ENCODE results near the gene CD300LF.

- TF ChIP-seq CTCF (IDR thresholded peaks at IDR 0.05 in 2 of 3, conservative IDR thresholded peaks at IDR 0.05 in 1 of 3; ENCODE audit: borderline replicate concordance in 1 of 3, insufficient read depth in 1 of 3, low read depth in 2 of 3, low read length in 2 of 3) (no peak), CBX3 (IDR thresholded peaks at IDR 0.05; ENCODE audit: low read depth) (no peak), EZH2 (IDR thresholded peaks at IDR 0.05) (no peak), TCF7L2 (IDR thresholded peaks at IDR 0.05; ENCODE audit: borderline replicate concordance, extremely low read depth, insufficient read depth, insufficient read length) (no peak), YY1 (IDR thresholded peaks at IDR 0.05; ENCODE audit: extremely low read depth, insufficient replicate concordance, low read depth, low read length) (no peak), MAX (IDR thresholded peaks at IDR 0.05) (no peak), POLR2A (IDR thresholded peaks at IDR 0.05; ENCODE audit: borderline replicate concordance, extremely low read depth, insufficient read depth, insufficient read length) (no peak), SRF (IDR thresholded peaks at IDR 0.05; ENCODE audit: low read depth) (no peak), ZFX (IDR thresholded peaks at IDR 0.05) (no peak), ATF3 (IDR thresholded peaks at IDR 0.05) (no peak), EZH2phosphoT487 (IDR thresholded peaks at IDR 0.05; ENCODE audit: borderline replicate concordance) (no peak), JUND (IDR thresholded peaks at IDR 0.05) (no peak), SP1 (IDR thresholded peaks at IDR 0.05; ENCODE audit: low read depth) (no peak)
These were observed 28.1 kb upstream of the CD300LF start for GRCh38 chr17:74740641-74741387.
